Measurements from ENCODE around the gene ITGB5.

DNA sequence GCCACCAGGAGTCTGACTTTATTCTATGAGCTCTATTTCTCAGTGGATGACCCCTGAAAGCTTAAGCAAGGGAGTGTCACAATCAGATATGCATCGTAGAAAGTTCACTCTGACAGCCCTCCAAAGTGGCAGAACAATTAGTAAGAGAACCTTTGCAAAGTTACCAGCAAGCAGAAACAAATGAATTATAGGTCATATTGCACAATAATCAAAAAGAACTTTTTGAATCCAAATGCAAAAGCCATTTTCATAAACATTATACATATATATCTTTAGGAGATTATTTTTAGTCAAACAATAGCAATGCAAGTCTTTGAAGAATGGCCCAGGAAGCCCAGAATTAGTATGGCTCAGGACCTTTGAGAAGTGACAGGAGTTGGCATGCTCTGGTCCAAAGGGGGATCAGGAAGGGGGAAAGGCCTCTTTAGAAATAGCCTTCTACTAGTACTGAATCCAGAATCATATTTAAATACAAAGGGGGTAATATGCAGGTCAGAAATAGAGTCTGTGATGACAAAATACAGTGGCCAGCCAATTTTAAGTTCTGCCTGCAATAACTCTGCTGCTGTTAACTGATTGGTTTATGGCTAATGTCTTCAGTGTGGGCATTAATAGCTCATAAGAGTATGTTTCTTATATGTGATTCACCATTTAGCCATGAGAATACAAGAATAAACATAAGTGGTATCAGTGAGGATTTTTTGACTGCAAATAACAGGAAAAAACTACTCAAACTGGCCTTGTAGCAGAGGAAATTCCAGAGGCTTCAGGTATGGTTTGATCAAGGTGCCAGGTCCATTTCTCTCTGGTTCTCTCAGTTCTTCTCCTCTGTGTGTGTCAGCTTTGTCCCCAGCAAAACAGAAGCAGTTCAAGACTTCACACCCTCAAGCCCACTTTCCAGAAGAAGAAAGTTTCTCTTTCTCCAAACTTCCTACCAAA lies 17.0 kb upstream of the ITGB5 start:
- TF ChIP-seq, protein P1, sequence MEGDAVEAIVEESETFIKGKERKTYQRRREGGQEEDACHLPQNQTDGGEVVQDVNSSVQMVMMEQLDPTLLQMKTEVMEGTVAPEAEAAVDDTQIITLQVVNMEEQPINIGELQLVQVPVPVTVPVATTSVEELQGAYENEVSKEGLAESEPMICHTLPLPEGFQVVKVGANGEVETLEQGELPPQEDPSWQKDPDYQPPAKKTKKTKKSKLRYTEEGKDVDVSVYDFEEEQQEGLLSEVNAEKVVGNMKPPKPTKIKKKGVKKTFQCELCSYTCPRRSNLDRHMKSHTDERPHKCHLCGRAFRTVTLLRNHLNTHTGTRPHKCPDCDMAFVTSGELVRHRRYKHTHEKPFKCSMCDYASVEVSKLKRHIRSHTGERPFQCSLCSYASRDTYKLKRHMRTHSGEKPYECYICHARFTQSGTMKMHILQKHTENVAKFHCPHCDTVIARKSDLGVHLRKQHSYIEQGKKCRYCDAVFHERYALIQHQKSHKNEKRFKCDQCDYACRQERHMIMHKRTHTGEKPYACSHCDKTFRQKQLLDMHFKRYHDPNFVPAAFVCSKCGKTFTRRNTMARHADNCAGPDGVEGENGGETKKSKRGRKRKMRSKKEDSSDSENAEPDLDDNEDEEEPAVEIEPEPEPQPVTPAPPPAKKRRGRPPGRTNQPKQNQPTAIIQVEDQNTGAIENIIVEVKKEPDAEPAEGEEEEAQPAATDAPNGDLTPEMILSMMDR (IDR thresholded peaks at IDR 0.05) = no peak
- TF ChIP-seq POLR2A (IDR thresholded peaks at IDR 0.05) = no peak

Measured in right lobe of liver (tissue), 4 donors.